Effector memory CD4-positive, alpha-beta T cell (primary cell): Measurements from ENCODE around the gene AK5.
"Not testable (repeated sequence)": the region's sequence is repeated elsewhere in the genome, so short reads cannot be mapped to it uniquely, and the experiment has no call there.

Experiments used
- DNase-seq, 3 donors: peaks; one replicate each; pipeline ENCODE4 v3.0.0-alpha.2; 2020
- H3K27ac ChIP-seq: 2 replicates; pipeline ENCODE4 v1.7.0; 2013; ENCODE audit warnings: mild to moderate bottlenecking, low read length, moderate library complexity; ENCODE audit not compliant: insufficient read depth, poor library complexity, severe bottlenecking
- H3K27me3 ChIP-seq: replicated peaks from 2 replicates; pipeline ENCODE4 v1.7.0; 2013; ENCODE audit warnings: mild to moderate bottlenecking, low read length; ENCODE audit not compliant: insufficient read depth, control insufficient read depth, poor library complexity, severe bottlenecking
- H3K36me3 ChIP-seq: 2 replicates; pipeline ENCODE4 v1.7.0; 2013; ENCODE audit warnings: mild to moderate bottlenecking, low read length, moderate library complexity; ENCODE audit not compliant: control insufficient read depth, insufficient read depth
- H3K4me1 ChIP-seq: 2 replicates; pipeline ENCODE4 v1.7.0; 2013; ENCODE audit warnings: low read length, mild to moderate bottlenecking; ENCODE audit not compliant: control insufficient read depth, insufficient read depth, poor library complexity, severe bottlenecking
- H3K4me3 ChIP-seq: 2 replicates; pipeline ENCODE4 v1.7.0; 2013; ENCODE audit warnings: low read length, low read depth, mild to moderate bottlenecking; ENCODE audit not compliant: insufficient read depth, poor library complexity, severe bottlenecking
- H3K9me3 ChIP-seq: 2 replicates; pipeline ENCODE4 v1.7.0; 2013; ENCODE audit warnings: mild to moderate bottlenecking, low read length, moderate library complexity; ENCODE audit not compliant: control insufficient read depth

The AK5 gene

DNA sequence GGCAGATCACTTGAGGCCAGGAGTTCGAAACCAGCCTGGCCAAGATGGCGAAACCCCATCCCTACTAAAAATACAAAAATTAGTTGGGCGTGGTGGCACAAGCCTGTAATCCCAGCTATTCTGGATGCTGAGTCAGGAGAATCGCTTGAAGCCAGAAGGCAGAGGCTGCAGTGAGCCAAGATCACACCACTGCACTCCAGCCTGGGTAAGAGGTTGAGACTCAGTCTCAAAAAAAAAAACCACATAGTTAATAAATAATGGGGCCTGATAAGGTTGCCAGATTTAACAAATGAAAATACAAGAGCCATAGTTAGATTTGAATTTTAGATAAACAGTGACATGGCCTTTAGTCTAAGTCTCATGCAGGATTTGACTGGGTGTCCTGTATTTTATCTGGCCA is 225.0 kb downstream of the AK5 start:
- Histone ChIP-seq H3K27ac (no peak overlapping the region), H3K9me3 (no peaks in the 10 kb centered on the region), H3K27me3 (no peaks in the 10 kb centered on the region), H3K36me3 (no peaks in the 10 kb centered on the region), H3K4me3 (no peak overlapping the region), H3K4me1 (no peaks in the 10 kb centered on the region)
- no peak for DNase-seq

DNA sequence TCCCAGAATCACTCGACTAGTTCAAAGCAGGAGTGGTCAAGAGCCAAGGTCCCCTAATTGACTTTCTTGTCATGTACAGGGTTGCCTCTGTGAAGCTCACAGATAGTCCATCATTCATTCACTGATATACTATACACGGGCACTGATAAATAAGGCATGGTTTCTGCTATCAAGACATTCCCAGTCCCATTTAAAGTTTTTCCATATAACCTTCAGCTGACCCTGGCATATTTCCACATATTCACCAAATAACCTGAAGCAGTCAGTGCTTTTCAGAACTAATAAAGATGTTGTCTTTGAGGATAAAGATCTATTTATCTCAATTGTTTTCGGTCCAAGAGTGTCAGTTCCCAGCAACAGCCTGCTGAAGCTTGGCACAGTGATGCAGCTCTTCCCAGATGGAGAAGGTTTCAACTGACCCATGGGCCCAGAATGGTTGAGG is 227.3 kb downstream of the AK5 start:
- Histone ChIP-seq H3K4me3 (no peak overlapping the region), H3K27ac (no peak overlapping the region), H3K9me3 (no peaks in the 10 kb centered on the region), H3K4me1 (no peaks in the 10 kb centered on the region), H3K27me3 (no peaks in the 10 kb centered on the region), H3K36me3 (no peaks in the 10 kb centered on the region)
- no peak for DNase-seq

DNA sequence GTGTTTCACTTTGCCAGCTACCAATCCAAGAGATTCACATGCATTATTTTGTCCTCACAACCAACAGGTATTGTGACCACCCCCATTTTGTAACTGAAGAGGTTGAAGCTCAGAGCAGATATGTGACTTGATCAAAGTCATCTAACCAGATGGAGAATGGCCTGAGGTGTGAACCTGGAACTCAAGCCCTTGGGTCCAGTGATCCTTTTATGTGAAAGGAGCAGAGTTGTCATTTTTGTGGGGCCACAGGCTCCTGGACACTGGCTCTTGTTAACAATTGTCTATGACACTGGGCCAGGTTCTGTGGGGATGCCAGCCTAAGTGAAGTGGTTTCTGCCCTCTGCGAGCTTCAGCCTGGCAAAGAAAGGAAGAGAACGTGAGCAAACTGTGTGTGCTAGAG is 228.1 kb downstream of the AK5 start:
- no peaks in the 10 kb centered on the region for H3K36me3 ChIP-seq
- no peaks in the 10 kb centered on the region for H3K27me3 ChIP-seq
- H3K4me3 ChIP-seq = no peak overlapping the region
- no peaks in the 10 kb centered on the region for H3K4me1 ChIP-seq
- H3K27ac ChIP-seq = no peak overlapping the region
- no peak for DNase-seq
- no peaks in the 10 kb centered on the region for H3K9me3 ChIP-seq

DNA sequence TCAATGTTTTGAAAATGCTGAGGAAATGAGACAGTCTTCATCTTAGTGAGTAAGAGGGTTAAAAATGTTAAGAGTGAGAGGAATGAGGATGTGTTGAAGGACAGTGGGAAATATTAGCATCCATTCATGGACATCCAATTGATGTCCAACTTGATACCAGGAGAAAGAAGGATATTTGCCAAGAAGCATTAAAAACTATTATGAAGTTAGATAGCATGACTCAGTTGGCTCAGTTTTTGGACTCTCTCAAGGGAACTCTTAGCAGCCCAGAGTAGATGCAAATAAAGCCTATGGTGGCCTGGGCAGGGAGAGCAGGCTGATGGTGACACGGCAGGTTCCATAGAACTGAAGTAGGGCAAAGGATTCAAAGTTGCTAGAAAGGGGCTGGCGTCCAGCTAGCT is 229.6 kb downstream of the AK5 start:
- Histone ChIP-seq H3K27ac (no peak overlapping the region), H3K9me3 (no peaks in the 10 kb centered on the region), H3K27me3 (no peaks in the 10 kb centered on the region), H3K4me3 (no peak overlapping the region), H3K36me3 (no peaks in the 10 kb centered on the region), H3K4me1 (no peaks in the 10 kb centered on the region)
- no peak for DNase-seq

DNA sequence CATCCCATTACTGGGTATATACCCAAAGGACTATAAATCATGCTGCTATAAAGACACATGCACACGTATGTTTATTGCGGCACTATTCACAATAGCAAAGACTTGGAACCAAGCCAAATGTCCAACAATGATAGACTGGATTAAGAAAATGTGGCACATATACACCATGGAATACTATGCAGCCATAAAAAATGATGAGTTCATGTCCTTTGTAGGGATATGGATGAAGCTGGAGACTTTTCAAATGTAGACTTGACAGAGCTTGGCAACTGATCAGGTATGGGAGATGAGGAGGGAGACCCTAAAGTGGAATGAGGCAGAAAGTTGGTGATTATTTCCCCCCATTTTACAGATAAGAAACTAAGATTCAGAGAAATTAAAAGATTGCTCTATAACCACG is 230.8 kb downstream of the AK5 start:
- not testable (repeated sequence) for H3K4me3 ChIP-seq, H3K36me3 ChIP-seq, H3K27me3 ChIP-seq, DNase-seq, H3K4me1 ChIP-seq, H3K27ac ChIP-seq, H3K9me3 ChIP-seq

DNA sequence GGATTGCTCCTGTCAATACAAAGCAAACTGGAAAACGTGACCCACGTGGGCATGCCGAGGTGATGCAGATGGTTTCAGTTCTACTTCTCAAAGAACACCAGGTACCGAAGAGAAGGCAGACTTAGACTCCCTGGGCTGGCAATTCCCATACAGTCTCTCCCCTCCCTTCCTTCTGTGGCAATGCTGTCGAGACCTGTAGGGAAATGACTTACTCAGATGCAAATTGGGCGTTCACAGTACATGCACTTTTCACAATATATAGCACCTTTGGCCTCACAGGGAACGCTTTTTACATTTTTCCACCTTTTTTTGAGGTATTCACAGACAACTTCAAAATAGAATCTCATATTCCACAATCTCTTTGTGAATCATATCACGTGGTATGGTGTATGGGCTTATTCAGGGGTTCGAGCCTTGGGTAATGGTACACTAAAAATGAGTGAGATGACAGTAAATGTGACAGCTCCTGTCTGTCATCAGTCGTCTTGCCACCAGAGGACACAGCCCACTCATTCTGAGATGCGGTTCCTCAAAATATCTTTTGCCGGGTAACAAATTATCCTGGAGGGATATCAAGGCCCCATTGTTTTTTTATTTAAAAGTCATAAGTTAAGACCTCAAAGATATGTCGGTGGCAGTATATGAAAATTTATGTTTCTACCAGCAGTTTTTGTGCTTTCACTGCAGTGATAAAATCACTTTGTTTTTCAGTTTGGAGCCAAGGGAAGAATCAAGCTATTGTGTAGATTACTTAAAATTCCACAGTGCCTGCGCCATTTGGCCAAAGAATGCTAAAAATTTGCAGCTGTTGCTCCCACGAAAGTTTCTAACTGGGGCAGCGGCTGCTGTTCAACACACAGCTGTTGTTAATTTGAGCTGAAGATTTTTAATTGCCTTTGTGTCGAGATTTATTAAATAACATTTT is 232.3 kb downstream of the AK5 start:
- DNase-seq = no peak
- H3K36me3 ChIP-seq = peaks cover 3% of the 10 kb centered on the region
- no peaks in the 10 kb centered on the region for H3K4me1 ChIP-seq
- H3K27me3 ChIP-seq = no peaks in the 10 kb centered on the region
- no peaks in the 10 kb centered on the region for H3K9me3 ChIP-seq
- H3K4me3 ChIP-seq = no peak overlapping the region
- no peak overlapping the region for H3K27ac ChIP-seq

DNA sequence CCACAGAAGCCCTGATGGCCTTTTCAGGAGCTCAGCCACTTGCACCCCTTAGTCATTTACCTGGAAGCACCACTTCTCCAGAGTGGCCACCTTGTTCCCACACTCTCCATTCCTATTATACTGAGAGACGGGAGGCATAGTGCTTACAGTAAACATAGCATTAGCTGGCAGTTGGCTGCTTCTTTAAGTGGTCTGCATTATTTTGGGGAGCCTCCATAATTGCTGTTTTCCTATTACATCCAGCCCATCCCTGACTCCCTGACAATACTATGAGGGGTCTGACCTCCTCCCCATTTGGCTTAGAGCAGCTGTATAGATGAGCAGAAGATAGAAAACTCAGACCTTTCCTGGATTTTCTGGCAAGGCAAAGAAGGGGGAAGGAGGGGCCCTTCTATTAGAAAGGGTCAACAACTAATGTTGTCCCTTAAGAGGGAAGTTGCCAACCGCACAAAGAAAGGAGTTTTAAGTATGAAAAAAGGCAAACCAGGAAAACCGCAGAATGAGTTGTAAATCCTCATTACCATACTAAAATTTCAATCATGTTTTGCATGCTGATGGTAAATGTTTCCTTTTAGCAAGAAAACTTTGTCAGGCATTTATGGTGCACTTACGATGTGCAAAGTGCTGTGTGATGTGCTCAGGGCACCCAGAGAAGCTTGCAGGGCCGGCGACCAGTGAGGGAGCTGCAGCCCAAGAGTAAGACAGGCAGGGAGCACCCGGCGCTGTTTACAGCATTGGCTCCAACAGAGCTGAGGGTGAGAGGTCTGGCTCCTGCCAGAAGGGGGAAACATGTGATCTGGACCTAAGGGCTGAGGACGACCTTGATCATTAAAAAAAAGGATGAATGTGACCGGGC is 233.3 kb downstream of the AK5 start:
- no peaks in the 10 kb centered on the region for H3K4me1 ChIP-seq
- H3K4me3 ChIP-seq = no peak overlapping the region
- no peak for DNase-seq
- H3K9me3 ChIP-seq = no peaks in the 10 kb centered on the region
- H3K27ac ChIP-seq = no peak overlapping the region
- H3K36me3 ChIP-seq = peaks cover 3% of the 10 kb centered on the region
- H3K27me3 ChIP-seq = no peaks in the 10 kb centered on the region

DNA sequence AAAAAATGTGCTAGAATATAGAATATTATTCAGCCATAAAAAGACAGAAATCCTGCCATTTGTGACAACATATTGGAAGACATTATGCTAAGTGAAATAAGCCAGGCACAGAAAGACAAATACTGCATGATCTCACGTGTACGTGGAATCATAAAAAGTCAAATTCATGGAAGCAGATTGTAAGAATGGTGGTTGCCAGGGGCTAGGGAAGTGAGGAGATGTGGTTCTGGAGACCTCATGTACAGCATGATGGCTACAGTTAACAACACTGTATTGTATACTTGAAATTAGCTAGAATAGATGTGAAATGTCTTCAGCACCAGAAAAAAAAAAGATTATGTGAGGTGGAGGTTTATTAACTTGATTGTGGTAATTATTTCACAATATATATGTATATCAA is 234.3 kb downstream of the AK5 start:
- Histone ChIP-seq H3K27ac (no peak overlapping the region), H3K4me1 (no peaks in the 10 kb centered on the region), H3K9me3 (no peaks in the 10 kb centered on the region)

DNA sequence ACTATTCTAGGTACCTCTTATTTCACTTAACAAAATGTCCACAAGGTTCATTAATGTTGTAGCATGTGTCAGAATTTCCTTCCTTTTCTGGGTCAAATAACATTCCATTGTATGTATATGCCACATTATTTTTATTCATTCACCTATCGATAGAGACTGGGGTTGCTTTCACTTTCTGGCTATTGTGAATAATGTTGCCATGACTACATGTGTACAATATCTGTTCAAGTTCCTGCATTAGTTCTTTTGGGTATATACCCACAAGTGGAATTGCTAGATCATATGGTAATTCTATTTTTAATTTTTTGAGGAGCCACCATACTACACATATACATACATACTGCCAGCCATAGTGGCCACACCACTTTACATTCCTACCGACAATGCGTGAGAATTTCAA is 242.2 kb downstream of the AK5 start:
- H3K9me3 ChIP-seq = no peaks in the 10 kb centered on the region
- no peak overlapping the region for H3K27ac ChIP-seq
- no peaks in the 10 kb centered on the region for H3K36me3 ChIP-seq
- H3K4me1 ChIP-seq = no peaks in the 10 kb centered on the region
- no peaks in the 10 kb centered on the region for H3K27me3 ChIP-seq
- H3K4me3 ChIP-seq = no peak overlapping the region
- DNase-seq = no peak

More for the DNA sequence above, 234.3 kb downstream of the AK5 start:
- Histone ChIP-seq H3K4me3 (no peak overlapping the region), H3K36me3 (peaks cover 3% of the 10 kb centered on the region), H3K27me3 (no peaks in the 10 kb centered on the region)
- no peak for DNase-seq

DNA sequence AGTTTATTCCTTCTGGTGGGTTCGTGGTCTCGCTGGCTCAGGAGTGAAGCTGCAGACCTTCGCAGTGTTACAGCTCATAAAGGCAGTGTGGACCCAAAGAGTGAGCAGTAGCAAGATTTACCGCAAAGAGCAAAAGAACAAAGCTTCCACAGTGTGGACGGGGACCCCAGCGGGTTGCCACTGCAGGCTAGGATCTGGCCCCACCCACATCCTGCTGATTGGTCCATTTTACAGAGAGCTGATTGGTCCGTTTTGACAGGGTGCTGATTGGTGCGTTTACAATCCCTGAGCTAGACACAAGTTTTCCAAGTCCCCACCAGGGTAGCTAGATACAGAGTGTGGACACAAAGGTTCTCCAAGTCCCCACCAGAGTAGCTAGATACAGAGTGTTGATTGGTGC is 249.3 kb downstream of the AK5 start:
- not testable (repeated sequence) for H3K4me3 ChIP-seq, H3K27ac ChIP-seq, DNase-seq, H3K4me1 ChIP-seq, H3K9me3 ChIP-seq, H3K36me3 ChIP-seq, H3K27me3 ChIP-seq
